NCI-H2081 (cell line): ENCODE measurements around the gene TMEM135.
"Not testable (repeated sequence)": the region's sequence is repeated elsewhere in the genome, so short reads cannot be mapped to it uniquely, and the experiment has no call there.

ENCODE experiments used
- DNase-seq, 2 experiments: peaks; one replicate each; lab custom pipeline; 2025; lab: John Stamatoyannopoulos, UW

TMEM135 gene

DNA sequence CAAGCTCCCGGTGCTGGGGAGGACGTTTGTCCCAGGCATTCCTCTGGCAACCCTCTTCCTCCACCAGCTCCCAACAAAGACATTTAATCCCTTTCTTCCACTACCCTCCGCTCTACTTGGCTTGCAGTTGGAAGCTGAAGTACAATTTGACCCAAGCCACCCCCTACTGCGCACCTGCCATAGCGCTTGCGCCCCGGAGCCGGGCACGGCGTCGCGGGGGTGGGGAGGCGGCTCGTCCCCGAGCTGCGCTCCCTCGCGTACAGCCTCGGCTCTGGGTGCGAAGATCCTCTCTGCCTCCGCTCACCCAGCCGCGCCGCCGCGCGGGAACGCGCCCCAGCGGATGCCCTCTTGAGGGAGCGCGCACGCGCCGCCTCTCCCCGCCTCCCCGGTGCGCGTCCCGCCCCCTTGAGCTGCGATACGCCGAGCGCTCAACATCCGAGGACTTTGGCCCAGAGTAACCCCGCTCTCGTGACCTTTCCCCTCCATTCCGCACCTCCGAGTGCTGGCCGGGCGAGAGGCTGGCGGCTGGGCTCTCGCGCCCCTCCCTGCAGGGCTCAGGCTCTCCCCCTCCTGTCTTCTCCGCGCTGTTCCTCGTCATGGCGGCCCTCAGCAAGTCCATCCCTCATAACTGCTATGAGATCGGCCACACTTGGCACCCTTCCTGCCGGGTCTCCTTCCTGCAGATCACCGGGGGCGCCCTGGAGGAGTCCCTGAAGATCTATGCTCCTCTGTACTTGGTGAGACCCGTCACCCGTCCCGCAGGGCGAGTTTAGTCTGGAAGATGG is at the start of gene TMEM135:
TSS of gene TMEM135 (plus strand) at position 485 of the 785 bp plus-strand sequence. CDS start at position 597, 112 bp downstream.
- peak; percentile 87 to 92 for DNase-seq

GRCh38 chr11:86988351-86988881 is 49.3 kb upstream of the TMEM135 start:
- no peak for DNase-seq

DNA sequence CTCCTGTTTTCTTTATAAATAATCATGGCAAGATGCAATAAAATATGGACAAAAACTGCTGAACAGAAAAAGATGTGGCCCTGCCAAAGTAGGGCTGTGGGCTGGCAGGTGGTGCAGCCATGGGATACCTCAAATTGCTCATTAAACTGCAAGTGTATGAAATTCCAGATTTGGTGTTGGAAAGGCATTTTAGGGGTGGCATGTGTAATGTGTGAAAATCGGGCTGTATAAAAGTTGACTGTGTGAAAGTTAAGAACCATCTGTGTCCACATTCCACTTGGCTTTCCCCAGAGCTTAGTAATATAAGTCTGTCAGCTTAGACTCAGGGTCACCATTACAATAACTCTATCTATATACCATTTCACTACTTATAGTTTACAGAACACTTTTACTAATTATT is 47.7 kb upstream of the TMEM135 start:
- no peak for DNase-seq

DNA sequence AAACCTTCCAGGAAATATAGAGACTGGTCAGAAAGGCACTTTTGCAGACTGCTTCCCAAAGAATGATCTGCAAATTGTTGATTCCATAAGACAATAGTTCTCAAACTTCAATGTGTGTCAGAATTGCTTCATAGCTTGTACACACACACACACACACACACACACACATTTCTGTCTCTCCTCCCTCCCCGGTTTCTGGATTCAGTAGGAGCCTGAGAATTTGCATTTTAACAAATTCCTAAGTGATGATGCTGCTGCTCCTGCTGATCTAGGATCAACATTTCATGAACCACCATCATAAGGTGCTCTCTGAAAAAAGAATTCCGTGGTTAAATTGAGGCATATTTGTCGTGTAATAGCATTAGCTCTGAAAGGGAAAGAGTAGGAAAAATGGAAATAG is 47.2 kb upstream of the TMEM135 start:
- no peak for DNase-seq

DNA sequence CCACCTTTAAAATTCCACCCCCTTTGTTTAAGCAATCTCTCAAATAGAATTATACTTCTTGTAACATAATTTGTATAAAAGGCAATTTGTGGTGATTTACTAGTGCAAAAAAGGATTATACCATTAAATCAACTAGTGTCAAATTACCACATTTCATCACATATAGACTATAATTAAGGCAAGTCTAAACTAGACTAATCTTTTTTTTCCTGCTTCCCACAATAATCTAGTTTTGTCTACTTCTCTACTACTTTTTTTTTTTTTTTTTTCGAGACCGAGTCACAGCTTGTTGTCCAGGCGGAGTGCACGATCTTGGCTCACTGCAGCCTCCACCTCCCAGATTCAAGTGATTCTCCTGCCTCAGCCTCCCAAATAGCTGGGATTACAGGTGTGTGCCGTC is 46.4 kb upstream of the TMEM135 start:
- DNase-seq: no peak

DNA sequence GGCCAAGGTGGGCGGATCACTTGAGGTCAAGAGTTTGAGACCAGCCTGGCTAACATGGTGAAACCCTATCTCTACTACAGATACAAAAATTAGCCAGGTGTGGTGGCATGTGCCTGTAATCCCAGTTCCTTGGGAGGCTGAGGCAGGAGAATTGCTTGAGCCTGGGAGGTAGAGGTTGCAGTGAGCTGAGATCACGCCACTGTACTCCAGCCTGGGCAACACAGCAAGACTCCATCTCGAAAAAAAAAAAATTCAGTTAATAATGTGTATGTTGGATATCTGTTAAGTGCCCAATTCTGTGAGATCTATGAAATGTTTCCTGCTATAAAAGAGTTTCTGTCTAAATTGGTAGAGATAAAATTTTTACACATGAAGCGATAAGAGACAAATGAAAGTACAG is 45.4 kb upstream of the TMEM135 start:
- DNase-seq: not testable (repeated sequence)

DNA sequence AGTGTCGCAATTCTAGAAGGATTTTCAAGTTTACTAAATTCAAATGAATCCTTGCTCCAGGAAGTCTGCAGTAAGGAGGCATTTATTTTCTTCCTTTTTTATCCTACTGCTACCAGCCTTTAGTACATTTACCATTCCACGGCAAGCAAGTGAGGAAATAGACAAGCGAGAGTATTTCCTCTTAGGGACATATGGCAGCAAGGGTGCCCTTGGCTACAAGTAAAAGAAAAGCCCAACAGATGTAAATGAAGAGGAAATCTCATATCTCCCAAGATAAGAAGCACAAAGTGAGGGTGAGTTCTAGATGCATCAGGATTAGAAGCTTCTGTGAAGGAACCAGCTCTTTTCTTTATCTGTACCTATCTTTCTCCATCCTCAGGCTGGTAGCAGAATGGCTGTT is 44.7 kb upstream of the TMEM135 start:
- no peak for DNase-seq

- DNase-seq: no peak
Measured at GRCh38 chr11:86996953-86997570, 40.7 kb upstream of the TMEM135 start.

GRCh38 chr11:86999388-86999787 is 38.3 kb upstream of the TMEM135 start:
- no peak for DNase-seq

DNA sequence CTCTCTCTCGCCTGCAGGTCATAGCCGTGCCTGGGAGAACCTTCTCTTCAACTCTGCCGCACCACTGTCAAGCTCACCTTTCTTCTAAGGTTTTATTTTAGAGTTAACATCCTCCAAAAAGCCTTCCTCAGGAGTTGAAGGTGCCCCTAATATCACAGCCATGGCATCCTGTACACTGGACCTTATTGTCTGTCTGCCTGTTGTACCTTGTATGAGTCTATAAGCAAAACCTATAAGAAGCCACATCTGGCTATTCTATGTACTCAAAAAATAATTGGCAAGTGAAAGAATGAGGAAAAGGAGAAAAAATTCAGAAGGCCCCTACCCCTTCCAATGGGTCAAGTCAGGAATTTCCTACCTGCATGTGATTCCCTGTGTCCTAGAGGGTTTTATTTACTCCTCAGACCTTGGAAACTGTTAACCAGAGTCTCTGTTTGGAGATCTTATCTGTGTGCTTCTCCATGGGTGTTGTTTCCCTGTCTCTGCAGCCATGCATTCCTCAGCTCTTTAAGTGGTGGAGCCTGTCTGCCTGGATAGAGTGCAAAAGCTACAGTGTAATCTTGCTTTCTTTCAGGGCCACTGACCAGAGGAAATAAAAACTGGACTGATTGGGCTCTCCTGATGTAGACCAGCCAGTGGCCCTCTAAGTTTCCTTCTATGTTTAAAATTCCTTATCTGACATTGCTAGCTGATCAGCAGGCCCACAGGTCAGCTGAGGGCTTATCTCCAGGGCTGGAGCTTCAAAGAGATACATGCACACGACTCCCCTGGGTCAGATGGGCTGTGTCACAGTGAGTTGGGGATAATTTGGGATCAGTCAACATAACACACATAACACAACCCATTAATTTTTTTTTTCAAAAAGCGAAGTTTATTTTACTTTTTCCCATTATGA is 37.6 kb upstream of the TMEM135 start:
- no peak for DNase-seq

DNA sequence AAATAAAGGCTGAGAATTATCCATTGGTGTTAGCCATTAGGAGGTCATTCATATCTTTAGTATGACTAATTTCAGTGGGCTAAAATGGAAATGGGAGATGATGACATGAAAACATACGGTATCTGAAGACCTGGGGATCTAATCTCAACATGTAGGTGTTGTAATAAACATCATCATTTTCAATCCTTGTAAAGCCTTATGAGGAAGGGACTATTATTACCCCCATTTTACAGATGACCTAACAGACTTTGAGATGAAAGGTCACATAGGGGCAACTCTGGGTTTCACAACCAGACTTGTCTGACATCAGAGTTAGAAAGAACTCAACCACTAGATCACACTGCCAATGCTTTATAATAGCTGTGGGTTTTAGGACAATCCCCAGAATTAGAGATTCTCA is 34.8 kb upstream of the TMEM135 start:
- no peak for DNase-seq

DNA sequence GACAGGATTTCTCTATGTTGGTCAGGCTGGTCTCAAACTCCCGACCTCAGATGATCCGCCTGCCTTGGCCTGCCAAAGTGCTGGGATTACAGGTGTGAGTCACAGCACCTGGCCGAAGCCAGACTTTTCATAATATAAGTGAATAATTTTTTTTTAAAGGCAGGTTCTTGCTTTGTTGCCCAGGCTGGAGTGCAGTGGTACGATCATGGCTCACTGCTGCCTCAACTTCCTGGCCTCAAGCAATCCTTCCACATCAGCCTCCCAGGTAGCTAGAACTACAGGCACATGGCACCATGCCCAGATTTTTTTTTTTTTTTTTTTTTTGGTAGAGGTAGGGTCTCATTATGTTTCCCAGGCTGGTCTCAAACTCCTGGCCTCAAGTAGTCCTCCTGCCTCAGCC is 33.5 kb upstream of the TMEM135 start:
- DNase-seq: not testable (repeated sequence)

DNA sequence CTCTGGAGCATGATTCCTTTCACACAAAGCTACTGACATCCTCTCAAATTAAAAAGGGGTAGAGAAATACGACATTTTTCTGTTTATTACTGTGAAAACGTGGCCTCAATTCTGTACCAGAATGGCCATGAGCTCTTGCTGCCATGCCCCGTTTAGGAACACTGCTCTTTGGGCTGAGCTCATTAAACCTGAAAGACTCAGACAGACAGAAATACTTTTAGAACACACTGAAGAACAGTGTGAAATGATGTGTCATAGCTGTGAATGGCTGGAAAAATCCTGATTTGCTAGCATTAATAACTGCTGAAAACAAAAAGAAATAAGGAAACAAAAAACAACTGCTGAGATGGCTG is 32.2 kb upstream of the TMEM135 start:
- no peak for DNase-seq

DNA sequence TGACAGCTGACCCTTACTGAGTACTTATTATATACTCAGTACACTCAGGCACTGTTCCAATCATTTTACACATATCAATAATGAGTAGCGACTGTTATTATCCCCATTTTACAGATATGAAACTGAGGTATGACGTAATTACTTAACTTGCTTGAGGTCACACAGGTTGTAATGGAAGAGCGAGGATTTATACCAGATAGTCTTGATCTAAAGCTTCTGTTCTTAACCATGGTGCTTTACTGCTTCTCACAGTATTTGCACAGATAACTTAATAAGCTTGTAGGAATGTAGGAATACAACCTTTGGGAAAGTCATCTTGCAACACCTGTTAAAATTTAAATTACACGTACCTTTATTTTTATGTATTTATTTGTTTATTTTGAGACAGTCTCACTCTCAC is 31.7 kb upstream of the TMEM135 start:
- DNase-seq: no peak

GRCh38 chr11:87007963-87008362 is 29.8 kb upstream of the TMEM135 start:
- no peak for DNase-seq

DNA sequence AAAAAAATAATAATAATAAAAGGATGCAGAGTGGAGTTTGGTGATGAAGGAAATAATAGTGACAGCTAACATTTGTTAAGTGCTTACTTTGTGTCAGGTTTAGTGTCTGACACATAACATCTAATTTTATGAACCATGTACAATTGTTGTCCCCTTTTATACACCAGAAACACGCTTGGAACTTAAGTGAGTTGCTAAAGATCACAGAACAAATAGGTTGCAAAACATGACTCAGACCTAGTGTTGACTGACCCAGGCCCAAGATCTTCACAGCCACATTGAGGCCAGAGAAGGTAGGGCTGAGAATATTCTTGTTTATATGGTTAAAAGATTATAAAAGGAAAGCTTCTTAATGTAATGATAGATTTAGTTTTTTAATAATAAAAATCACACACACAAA is 25.6 kb upstream of the TMEM135 start:
- DNase-seq: no peak

GRCh38 chr11:87012673-87013072 is 25.1 kb upstream of the TMEM135 start:
- no peak for DNase-seq

GRCh38 chr11:87013912-87014825 is 23.6 kb upstream of the TMEM135 start:
- no peak for DNase-seq

DNA sequence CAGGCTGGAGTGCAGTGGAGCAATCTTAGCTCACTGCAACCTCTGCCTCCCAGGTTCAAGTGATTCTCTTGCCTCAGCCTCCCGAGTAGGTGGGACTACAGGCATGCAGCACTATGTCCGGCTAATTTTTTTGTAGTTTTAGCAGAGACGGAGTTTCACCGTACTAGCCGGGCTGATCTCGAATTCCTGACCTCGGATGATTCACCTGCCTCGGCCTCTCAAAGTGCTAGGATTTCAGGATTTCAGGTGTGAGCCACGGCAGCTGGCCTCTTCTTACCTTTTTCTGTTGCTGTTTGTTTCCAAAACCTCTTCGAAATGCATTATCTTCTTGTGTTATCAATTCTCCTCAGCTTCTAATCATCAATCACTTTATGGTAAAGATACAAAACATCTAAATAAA is 22.1 kb upstream of the TMEM135 start:
- no peak for DNase-seq

GRCh38 chr11:87019613-87020271 is 18.0 kb upstream of the TMEM135 start:
- DNase-seq: no peak

DNA sequence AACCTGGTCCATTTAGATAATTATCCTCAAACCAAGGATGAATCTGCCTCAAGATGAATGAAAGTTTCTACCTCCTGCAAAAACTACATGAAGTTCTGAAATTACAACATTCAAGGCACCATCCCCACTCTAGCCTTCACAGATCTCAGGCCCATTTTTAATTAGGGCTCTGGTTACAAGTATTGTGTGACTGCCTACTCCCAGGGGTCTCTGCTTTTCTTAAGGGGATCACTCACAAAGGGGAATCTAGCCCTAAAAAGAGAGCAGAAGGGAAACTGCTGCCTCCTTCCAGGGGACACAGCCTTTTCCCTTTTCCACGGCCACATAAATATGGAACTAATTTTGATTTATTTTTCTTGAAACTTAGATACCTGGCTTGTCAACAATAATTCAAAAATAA is 17.4 kb upstream of the TMEM135 start:
- DNase-seq: no peak
